Adipose tissue (tissue), 3 donors: ENCODE measurements around the gene JMY. TPM values are rescaled to one million over a fixed set of nuclear protein-coding genes. Genes with fewer than 3 reads are reported as not detected.

Source experiments
- H3K27ac ChIP-seq: one replicate; pipeline ENCODE4 v1.5.1; 2013; ENCODE audit warnings: low read depth, low read length
- WGBS, 3 donors: extraction: QIAGEN DNeasy Blood & Tissue Kit; methylation state at CpG; one replicate each; pipeline ENCODE4 v1.1.7; 2013; 5-methylcytosine and 5-hydroxymethylcytosine counted together
- polyA plus RNA-seq, 3 donors: library from polyadenylated mRNA; stranded (reverse); fragments of 200-250 nt; gene quantifications; one replicate each; pipeline ENCODE4 v1.2.3, GENCODE V29; 2013
- donor health status: healthy with polysubstance abuse.
- donor health status: Bipolar disorder and iron deficiency.
- donor health status: healthy.

Gene JMY
- polyA plus RNA-seq, 3 donors = 2.7 to 3.5 (median 2.9) TPM

- 78 to 86% (median 79%) methylated on average over 7 of the region's 7 CpGs for WGBS, 3 donors
- H3K27ac ChIP-seq = no peak overlapping the region
Measured at GRCh38 chr5:79263290-79263689, 27.4 kb downstream of the JMY start.

DNA sequence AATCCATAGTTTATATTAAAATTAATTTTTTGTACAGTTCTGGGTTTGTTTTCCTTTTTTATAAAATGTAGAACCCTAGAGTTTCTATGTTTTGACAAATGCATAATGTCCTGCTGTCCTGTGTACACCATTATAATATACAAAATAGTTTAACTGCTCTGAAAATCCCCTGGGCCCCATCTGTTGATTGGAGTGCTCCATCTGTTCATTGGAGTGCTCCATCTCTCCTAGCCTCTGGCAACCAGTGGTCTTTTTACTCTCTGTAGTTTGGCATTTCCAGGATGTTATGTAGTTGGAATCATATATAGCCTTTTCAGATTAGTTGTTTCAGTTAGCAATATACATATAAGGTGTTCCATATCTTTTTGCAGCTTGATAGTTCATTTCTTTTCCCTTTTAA lies 31.2 kb downstream of the JMY start:
- no peak overlapping the region for H3K27ac ChIP-seq

DNA sequence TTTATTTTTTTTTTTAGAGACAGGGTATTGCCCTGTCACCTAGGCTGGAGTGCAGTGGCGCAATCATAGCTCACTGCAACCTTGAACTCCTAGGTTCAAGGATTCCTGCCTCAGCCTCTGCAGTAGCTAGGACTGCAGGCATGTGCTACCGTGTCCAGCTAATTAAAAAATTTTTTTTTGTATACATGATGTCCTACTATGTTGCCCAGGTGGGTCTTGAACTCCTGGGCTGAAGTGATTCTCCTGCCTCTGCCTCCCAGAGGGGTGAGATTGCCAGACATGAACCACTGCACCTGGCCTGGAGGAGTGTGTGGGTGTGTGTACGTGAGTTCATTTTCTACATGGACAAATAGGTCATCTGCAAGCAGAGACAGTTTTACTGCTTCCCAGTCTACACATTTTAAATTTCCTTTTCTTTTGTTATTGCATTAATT lies 33.8 kb downstream of the JMY start:
- no peak overlapping the region for H3K27ac ChIP-seq
- WGBS, 3 donors = 79 to 96% (median 95%) methylated on average over 3 of the region's 3 CpGs

GRCh38 chr5:79273341-79273740 lies 37.4 kb downstream of the JMY start:
- WGBS, 3 donors = 96 to 100% (median 96%) methylated on average over 4 of the region's 4 CpGs
- H3K27ac ChIP-seq = no peak overlapping the region

GRCh38 chr5:79284846-79285245 lies 48.9 kb downstream of the JMY start:
- WGBS, 3 donors = 84 to 93% (median 87%) methylated on average over 3 of the region's 3 CpGs
- no peak overlapping the region for H3K27ac ChIP-seq

GRCh38 chr5:79285285-79285684 lies 49.4 kb downstream of the JMY start:
- H3K27ac ChIP-seq = no peak overlapping the region

DNA sequence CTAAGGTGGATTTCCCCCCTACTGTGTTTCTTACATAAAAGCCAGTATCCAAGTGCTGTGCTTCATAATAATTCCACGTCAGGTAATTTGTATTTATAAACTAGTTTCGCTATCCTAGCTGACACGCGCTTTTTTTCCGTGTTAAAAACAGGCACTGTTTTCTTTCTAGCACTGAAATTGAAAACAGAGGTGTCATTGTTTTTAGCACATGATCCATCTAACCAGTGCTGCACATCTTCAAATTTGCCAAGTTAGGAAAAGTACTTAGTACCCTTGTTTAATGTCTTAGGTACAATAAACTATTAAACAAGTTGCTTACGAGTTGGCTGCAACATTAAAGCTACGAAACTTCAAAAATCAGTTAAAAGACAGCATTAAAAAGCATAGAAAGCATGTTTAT lies 49.9 kb downstream of the JMY start:
- no peak overlapping the region for H3K27ac ChIP-seq

More at GRCh38 chr5:79285285-79285684, 49.4 kb downstream of the JMY start:
- WGBS, 3 donors = 96 to 97% (median 96%) methylated on average over 3 of the region's 3 CpGs

GRCh38 chr5:79287380-79287779 lies 51.4 kb downstream of the JMY start:
- H3K27ac ChIP-seq = no peak overlapping the region
- 92 to 95% (median 93%) methylated on average over 4 of the region's 4 CpGs for WGBS, 3 donors

More for the DNA sequence above, 49.9 kb downstream of the JMY start:
- 88 to 93% (median 92%) methylated on average over 7 of the region's 7 CpGs for WGBS, 3 donors

DNA sequence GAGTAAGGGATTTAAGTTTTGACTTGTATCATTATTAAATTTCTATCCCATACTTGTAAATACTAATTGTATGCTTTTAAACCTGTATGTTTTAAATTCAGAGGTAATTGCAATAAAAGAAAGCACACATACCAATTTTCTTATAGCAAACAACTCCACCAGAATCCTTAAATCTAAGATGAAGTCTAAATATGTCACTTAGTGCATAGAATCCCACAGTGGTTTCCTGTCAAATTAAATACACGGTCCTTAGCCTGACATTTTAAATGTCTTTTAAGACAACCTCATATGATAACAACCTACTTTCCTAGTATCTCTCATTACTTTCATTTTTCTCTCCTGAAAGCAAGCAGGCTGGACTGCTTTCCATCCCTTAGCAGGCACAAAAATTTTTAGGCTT lies 52.0 kb downstream of the JMY start:
- 32 to 66% (median 44%) methylated on average over 1 of the region's 1 CpG for WGBS, 3 donors

GRCh38 chr5:79295029-79295428 lies 59.1 kb downstream of the JMY start:
- no peak overlapping the region for H3K27ac ChIP-seq
- WGBS, 3 donors = 82 to 87% (median 83%) methylated on average over 2 of the region's 2 CpGs

More for the DNA sequence above, 52.0 kb downstream of the JMY start:
- no peak overlapping the region for H3K27ac ChIP-seq

- WGBS, 3 donors = 78 to 92% (median 88%) methylated on average over 4 of the region's 4 CpGs
Measured at GRCh38 chr5:79297661-79298060, 61.7 kb downstream of the JMY start.

DNA sequence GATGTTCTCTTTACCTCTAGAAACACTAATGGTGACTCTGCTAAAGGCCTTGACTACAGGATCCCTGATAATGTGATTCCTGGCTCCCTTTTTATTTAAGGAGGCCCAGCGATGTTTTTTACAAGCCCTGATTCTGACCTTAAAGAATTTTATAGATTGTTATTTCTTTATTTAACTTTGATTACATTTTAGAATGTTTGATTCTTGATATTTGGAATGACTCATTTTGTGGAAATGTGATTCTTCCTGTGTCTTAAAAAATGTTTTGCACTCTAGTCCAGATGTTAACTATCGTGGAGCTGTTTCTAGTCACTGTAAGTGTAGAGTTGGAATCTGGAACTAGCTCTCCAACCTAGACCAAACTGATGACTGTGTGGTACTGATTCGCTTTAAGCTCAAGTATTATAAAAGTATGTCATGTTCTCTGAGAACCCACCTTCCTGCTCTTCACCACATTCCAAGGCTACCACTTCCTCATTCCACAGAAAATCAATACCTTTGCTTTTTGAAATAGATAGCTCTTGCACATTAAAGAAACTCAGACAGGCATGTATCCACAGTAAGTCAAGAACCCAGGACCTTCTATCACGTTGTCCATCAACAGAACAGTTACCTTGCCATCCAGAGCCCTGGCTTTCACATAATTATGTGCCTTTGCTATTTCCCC lies 65.2 kb downstream of the JMY start:
- no peak overlapping the region for H3K27ac ChIP-seq
- 82 to 94% (median 93%) methylated on average over 4 of the region's 4 CpGs for WGBS, 3 donors

More at GRCh38 chr5:79297661-79298060, 61.7 kb downstream of the JMY start:
- no peak overlapping the region for H3K27ac ChIP-seq

DNA sequence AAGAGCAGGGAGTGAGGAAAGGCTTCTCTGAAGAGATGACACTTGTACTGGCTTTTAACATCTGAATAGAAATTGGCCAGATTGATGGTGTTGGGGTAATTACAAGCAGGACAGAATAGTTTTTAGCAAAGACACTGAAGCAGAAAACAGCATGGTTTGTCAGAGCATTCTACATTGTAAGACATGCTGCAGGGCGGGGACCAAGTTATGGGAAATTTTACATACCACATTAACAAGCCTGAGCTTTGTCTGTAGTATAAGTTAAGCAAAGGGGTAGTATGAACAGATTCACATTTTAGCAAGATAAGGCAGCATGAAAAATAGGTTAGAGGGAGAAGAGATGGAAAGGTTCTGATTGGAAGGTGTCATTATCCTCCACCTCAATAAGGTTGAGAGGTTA lies 66.5 kb downstream of the JMY start:
- no peak overlapping the region for H3K27ac ChIP-seq
- WGBS, 3 donors = 93 to 96% (median 94%) methylated on average over 1 of the region's 1 CpG

DNA sequence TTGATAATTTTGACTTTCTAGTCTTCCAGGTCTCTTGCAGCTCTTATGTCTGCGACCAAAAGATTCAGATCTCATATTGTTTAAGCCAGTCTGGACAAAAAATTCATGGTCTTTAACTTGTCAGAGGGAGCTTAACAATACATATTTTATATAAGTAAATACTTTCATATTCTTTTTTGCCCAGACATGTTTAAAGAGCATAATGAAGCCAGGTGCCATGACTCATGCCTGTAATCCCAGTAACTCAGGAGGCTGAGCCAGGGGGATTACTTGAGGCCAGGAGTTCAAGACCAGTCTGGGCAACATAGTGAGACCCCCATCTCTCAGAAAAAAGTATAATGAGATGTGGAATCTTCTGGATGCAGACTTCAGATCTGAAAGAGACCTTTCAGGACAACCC lies 69.8 kb downstream of the JMY start:
- WGBS, 3 donors = 89 to 97% (median 95%) methylated on average over 1 of the region's 1 CpG
- no peak overlapping the region for H3K27ac ChIP-seq

- no peak overlapping the region for H3K27ac ChIP-seq
- WGBS, 3 donors = 96 to 98% (median 98%) methylated on average over 3 of the region's 3 CpGs
Measured at GRCh38 chr5:79318935-79319614, 83.1 kb downstream of the JMY start.

- no peak overlapping the region for H3K27ac ChIP-seq
- 83 to 87% (median 84%) methylated on average over 4 of the region's 4 CpGs for WGBS, 3 donors
Measured at GRCh38 chr5:79329453-79329852, 93.5 kb downstream of the JMY start.

DNA sequence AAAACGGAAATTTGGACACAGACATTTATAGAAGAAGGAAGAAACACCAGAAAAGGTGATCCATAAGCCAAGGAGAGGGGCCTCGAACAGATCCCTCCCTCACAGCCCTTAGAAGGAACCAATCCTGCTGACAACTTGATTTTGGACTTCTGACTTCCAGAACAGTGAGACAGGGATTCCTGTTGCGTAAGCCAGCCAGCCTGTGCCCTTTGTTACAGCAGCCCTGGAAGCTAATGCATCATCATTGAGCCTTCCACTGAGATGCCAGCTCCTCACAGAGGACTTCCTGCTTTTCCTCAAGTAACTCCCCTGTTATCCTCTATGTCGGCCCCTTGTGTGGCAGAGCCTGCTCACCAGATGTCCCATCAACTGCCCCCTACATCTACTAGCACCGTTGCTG lies 94.1 kb downstream of the JMY start:
- H3K27ac ChIP-seq = no peak overlapping the region
- 80 to 85% (median 82%) methylated on average over 5 of the region's 5 CpGs for WGBS, 3 donors

- 79 to 81% (median 80%) methylated on average over 10 of the region's 10 CpGs for whole genome bisulfite sequencing, 3 donors
- no peak overlapping the region for H3K27ac ChIP-seq
Measured at GRCh38 chr5:79333852-79334557, 98.1 kb downstream of the JMY start.

- no peak overlapping the region for H3K27ac ChIP-seq
- WGBS, 3 donors = 86 to 93% (median 91%) methylated on average over 6 of the region's 6 CpGs
Measured at GRCh38 chr5:79346420-79346824, 110.5 kb downstream of the JMY start.
